ENCODE data around the gene SUPV3L1. TPM values are rescaled to one million over a fixed set of nuclear protein-coding genes. Genes with fewer than 3 reads are reported as not detected.
"Not testable (repeated sequence)": the region's sequence is repeated elsewhere in the genome, so short reads cannot be mapped to it uniquely, and the experiment has no call there.

The SUPV3L1 gene
- total RNA-seq, 1 donor from 2014 or later = 40.2 TPM

DNA sequence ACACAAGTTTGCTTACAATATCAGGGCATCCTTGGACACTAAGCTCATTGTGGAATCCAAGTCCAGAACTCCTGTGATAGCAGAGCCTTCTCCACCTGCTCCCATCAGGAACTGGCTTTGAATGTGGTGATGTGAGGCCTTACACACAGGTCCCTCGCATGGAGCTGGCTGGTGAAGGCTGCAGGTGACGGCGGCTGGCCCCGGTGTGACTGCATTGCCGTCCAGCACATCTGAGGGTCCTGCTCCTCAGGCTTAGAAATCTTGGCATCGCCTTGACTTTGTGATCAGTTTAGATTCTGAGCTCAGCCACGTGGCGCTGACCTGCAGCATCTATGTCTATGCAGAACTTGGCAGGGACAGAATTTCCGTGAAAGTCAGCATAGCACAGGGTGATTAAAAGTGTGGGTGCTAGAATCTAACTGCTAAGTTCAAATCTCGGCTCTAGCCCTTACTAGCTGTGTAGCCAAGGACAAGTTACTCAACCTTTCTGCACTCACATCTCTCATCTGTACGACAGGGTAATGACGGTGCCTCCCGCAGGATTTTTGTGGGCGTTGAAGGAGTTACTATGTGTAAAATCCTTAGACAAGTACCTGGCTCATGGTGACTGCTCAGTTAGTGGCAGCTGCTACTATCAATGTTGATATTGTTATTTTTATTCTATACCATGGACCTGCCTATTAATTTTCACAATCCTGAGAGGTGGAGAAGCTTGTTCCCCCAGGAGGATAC is 66.7 kb downstream of the SUPV3L1 start:
- no peak for DNase-seq
- intact Hi-C loops (cut with micrococcal nuclease) = no loop called here
- no peak for ATAC-seq

DNA sequence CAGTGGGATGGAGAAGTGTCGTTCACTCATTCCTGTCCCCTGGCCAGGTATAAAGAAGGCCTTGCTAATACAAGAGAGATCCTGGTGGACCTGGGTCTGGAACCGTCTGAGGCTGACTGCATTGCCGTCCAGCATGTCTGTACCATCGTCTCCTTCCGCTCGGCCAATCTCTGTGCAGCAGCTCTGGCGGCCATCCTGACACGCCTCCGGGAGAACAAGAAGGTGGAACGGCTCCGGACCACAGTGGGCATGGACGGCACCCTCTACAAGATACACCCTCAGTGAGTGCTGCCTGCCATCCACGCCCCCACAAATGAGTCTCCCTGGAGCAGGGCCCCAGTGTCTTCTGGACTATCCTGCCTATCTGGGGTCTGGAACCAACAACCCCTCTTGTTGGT is 67.3 kb downstream of the SUPV3L1 start:
- ATAC-seq (no peak), DNase-seq (no peak)
- intact Hi-C loops (cut with micrococcal nuclease) = no loop called here

DNA sequence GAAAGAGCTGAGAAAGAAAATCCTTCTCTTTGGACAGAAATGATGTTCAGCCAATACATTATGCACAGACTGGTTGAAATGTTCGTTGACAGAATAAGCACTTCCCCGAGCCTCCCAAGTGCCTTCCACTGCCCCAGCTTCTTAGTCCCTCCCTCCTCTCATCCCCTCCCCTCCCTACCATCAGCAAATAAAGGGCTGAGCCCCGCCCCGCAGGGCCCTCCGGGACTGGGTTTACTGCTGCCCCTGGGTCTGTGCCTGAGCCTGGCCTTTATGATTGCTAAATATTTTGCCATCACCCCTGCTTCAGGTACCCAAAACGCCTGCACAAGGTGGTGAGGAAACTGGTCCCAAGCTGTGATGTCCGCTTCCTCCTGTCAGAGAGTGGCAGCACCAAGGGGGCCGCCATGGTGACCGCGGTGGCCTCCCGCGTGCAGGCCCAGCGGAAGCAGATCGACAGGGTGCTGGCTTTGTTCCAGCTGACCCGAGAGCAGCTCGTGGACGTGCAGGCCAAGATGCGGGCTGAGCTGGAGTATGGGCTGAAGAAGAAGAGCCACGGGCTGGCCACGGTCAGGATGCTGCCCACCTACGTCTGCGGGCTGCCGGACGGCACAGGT is 68.2 kb downstream of the SUPV3L1 start:
- intact Hi-C loops (cut with micrococcal nuclease) = no loop called here
- ATAC-seq (no peak), DNase-seq (no peak)

DNA sequence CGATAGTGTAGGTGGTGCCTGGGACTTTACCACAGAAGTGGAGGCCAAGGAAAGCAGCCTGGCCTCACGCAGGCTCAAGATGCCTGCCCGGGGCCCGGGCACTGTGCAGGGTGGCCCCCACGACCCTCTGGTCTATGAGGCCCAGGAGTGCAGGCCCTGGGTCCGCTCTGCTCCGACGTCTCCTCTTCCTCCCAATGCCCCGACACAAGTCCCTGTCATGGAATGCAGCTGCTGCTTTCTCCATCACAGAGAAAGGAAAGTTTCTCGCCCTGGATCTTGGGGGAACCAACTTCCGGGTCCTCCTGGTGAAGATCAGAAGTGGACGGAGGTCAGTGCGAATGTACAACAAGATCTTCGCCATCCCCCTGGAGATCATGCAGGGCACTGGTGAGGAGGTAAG is 70.0 kb downstream of the SUPV3L1 start:
- intact Hi-C loops (cut with micrococcal nuclease) = no loop called here
- ATAC-seq (no peak), DNase-seq (no peak)

DNA sequence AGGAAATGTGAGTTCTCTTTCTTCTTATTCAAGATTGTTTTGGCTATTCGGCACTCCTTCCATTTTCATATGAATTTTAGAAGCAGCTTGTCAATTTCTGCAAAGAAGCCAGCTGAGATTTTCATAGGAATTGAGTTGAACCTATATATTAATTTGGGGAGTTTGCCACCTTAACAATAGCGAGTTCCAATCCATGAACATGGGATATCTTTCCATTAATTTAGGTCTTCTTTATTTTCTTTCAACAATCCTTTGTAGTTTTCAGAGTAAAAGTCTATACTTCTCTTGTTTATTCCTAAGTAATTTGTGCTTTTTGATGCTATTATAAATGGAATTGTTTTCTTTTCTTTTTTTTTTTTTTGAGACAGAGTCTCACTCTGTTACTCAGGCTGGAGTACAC is 71.4 kb downstream of the SUPV3L1 start:
- ATAC-seq; DNase-seq; intact Hi-C loops (cut with micrococcal nuclease): not testable (repeated sequence)

DNA sequence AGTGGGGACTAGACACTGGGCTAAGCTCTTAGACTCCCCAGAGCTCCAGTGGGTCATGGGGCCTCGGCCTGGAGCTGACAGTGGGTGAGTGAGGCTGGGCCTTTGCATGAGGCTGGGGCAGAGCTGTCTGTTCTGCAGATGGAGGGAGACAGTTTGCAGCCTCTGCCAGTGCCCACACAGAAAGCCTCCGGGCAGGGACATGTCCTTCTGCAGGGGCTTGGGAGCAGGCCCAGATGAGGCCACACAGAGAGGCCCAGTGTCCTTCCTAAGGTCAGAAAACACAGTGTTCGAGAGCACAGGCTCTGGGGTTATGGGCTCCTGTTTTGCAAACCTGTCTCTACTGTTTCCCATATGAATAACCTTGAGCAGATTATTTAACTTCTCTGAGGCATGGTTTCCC is 73.1 kb downstream of the SUPV3L1 start:
- no peak for DNase-seq
- ATAC-seq = no peak
- intact Hi-C loops (cut with micrococcal nuclease) = no loop called here

DNA sequence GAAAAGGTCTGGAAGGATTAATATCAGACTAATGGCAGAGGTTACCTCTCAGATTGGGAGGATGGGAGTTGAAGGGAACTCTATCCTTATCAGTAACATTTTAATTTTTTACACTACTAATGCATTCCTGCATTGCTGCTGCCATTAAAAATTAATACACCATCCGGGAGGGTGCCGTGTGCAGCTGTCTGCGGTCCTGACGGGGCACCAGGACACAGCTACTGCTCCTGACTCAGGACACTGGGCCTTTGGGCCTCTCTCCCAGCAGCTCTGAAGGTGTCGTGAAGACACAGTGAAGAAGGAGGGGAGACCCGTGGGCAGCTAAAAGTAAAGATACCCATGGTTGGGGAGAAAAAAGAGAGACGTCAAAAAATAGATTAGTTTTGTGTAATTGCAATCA is 74.8 kb downstream of the SUPV3L1 start:
- ATAC-seq = no peak
- DNase-seq = no peak
- intact Hi-C loops (cut with micrococcal nuclease) = no loop called here

Other genes starting within 250 kb of the SUPV3L1 start
- gene DDX21, start 224.1 kb upstream of the SUPV3L1 start, total RNA-seq = 20.0 TPM
- 50.5 TPM for gene KIFBP, start 191.4 kb upstream of the SUPV3L1 start, total RNA-seq
- gene SRGN, start 92.1 kb upstream of the SUPV3L1 start, total RNA-seq = 42.8 TPM
- gene VPS26A, start 56.1 kb upstream of the SUPV3L1 start, total RNA-seq = 37.3 TPM
- not detected for gene HKDC1, start 40.1 kb downstream of the SUPV3L1 start, total RNA-seq
- 210 TPM for gene HK1, start 98.3 kb downstream of the SUPV3L1 start, total RNA-seq
- not detected for gene TACR2, start 236.7 kb downstream of the SUPV3L1 start, total RNA-seq

Data from left ventricle myocardium superior (tissue), 1 donor.